HL-60 (cell line): ENCODE results near the gene NUTM2D.
"Not testable (repeated sequence)": the region's sequence is repeated elsewhere in the genome, so short reads cannot be mapped to it uniquely, and the experiment has no call there.

Experiments
- DNase-seq, 2 experiments: peaks; one replicate each; pipeline ENCODE4 v3.0.0-alpha.2; 2010 to 2020; ENCODE audit warnings: low read depth in 1 of 2, low spot score in 1 of 2
- H3K27ac ChIP-seq: fragments of 250-450 bp; sonication (Bioruptor Pico); replicated peaks from 2 replicates; pipeline ENCODE4 v1.5.1; 2020; ENCODE audit warnings: mild to moderate bottlenecking, moderate library complexity
- H3K27me3 ChIP-seq: fragments of 250-450 bp; sonication (Bioruptor Pico); 2 replicates; pipeline ENCODE4 v1.5.1; 2021; ENCODE audit warnings: mild to moderate bottlenecking, moderate library complexity; ENCODE audit not compliant: insufficient read depth, poor library complexity, severe bottlenecking
- H3K4me3 ChIP-seq: replicated peaks from 2 replicates; pipeline ENCODE4 v1.5.1; 2011; ENCODE audit warnings: mild to moderate bottlenecking, control low read depth, low read length; ENCODE audit not compliant: insufficient read depth

The NUTM2D gene

GRCh38 chr10:87398436-87398835 is 40.9 kb downstream of the NUTM2D start:
- not testable (repeated sequence) for DNase-seq, H3K27me3 ChIP-seq, H3K4me3 ChIP-seq, H3K27ac ChIP-seq

DNA sequence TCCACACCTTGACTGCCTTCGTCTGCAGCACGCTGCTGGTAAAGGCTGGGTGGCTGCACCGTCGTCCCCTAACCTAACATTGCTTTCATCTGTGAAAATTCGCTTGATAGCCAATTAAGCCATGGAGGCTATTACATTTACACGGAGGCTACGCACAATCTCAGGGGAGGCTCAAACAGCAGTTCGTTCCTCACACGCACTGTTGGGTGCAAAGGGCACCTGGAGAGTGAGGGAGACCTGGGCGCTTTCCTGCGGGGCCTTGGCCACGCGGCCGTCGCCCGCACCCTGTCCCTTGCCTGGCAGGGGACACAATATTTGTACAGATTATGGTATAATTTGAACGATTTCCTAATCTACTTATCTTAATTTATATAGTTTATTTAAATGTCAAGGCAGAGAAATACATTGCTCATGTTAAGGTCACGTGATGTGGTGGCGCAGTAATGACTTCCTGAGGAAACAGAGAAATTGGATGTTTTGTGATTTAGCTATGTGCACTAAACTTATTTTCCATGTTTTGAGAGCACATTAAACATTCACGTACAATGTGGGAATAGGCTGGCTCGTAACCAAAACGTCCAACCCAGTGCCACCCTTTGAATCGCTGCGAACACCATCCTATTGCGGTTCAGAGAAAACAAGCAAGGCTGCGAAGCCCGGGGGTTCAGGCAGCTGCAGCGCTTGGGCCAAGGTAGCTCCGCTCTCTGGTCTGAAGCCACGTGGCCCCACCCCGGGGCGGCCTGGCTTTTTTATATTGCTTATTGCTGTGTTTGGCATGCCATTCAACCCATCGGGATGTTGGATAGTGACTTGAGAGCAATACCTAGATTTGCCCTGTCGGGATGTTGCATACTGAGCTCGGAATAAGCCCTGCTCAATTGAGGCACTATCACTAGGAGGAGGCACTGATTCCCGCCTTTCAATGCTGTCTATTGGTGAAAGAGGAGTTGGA is 50.2 kb downstream of the NUTM2D start:
- not testable (repeated sequence) for H3K27ac ChIP-seq, H3K4me3 ChIP-seq, DNase-seq, H3K27me3 ChIP-seq

- not testable (repeated sequence) for H3K27ac ChIP-seq, H3K4me3 ChIP-seq, H3K27me3 ChIP-seq, DNase-seq
These were observed 56.4 kb downstream of the NUTM2D start for GRCh38 chr10:87413921-87414320.
